Rectal smooth muscle tissue (tissue), 1 donor: ENCODE results near the gene KREMEN1.

Experiments
- H3K27ac ChIP-seq: one replicate; pipeline ENCODE4 v1.7.0; 2013; ENCODE audit warnings: low read depth, low read length, inconsistent platforms
- H3K27me3 ChIP-seq: one replicate; pipeline ENCODE4 v1.7.0; 2013; ENCODE audit warnings: low read length; ENCODE audit not compliant: control insufficient read depth, insufficient read depth
- H3K36me3 ChIP-seq: one replicate; pipeline ENCODE4 v1.7.0; 2013; ENCODE audit warnings: low read length; ENCODE audit not compliant: control insufficient read depth, insufficient read depth
- H3K4me1 ChIP-seq: one replicate; pipeline ENCODE4 v1.7.0; 2013; ENCODE audit warnings: low read length; ENCODE audit not compliant: control insufficient read depth, insufficient read depth
- H3K4me3 ChIP-seq: one replicate; pipeline ENCODE4 v1.7.0; 2013; ENCODE audit warnings: low read length
- H3K9ac ChIP-seq: one replicate; pipeline ENCODE4 v1.7.0; 2013; ENCODE audit warnings: low read length

Gene KREMEN1

GRCh38 chr22:29186302-29186701 is 113.5 kb downstream of the KREMEN1 start:
- H3K9ac ChIP-seq: no peak overlapping the region
- H3K4me3 ChIP-seq: no peak overlapping the region
- no peaks in the 10 kb centered on the region for H3K27me3 ChIP-seq
- no peaks in the 10 kb centered on the region for H3K4me1 ChIP-seq
- H3K27ac ChIP-seq: no peak overlapping the region
- no peaks in the 10 kb centered on the region for H3K36me3 ChIP-seq

GRCh38 chr22:29187831-29188230 is 115.0 kb downstream of the KREMEN1 start:
- Histone ChIP-seq H3K27ac (no peak overlapping the region), H3K27me3 (no peaks in the 10 kb centered on the region), H3K4me1 (no peaks in the 10 kb centered on the region), H3K9ac (no peak overlapping the region), H3K4me3 (no peak overlapping the region), H3K36me3 (no peaks in the 10 kb centered on the region)

GRCh38 chr22:29190051-29190450 is 117.2 kb downstream of the KREMEN1 start:
- no peak overlapping the region for H3K4me3 ChIP-seq
- no peaks in the 10 kb centered on the region for H3K36me3 ChIP-seq
- H3K9ac ChIP-seq: no peak overlapping the region
- H3K4me1 ChIP-seq: no peaks in the 10 kb centered on the region
- no peaks in the 10 kb centered on the region for H3K27me3 ChIP-seq
- H3K27ac ChIP-seq: no peak overlapping the region

GRCh38 chr22:29190918-29191317 is 118.1 kb downstream of the KREMEN1 start:
- Histone ChIP-seq H3K27me3 (no peaks in the 10 kb centered on the region), H3K4me3 (no peak overlapping the region), H3K27ac (no peak overlapping the region), H3K4me1 (no peaks in the 10 kb centered on the region), H3K9ac (no peak overlapping the region), H3K36me3 (no peaks in the 10 kb centered on the region)

GRCh38 chr22:29193021-29193420 is 120.2 kb downstream of the KREMEN1 start:
- Histone ChIP-seq H3K27ac (no peak overlapping the region), H3K27me3 (no peaks in the 10 kb centered on the region), H3K9ac (no peak overlapping the region), H3K4me1 (no peaks in the 10 kb centered on the region), H3K36me3 (no peaks in the 10 kb centered on the region), H3K4me3 (no peak overlapping the region)

- no peaks in the 10 kb centered on the region for H3K27me3 ChIP-seq
- no peaks in the 10 kb centered on the region for H3K4me1 ChIP-seq
- no peak overlapping the region for H3K4me3 ChIP-seq
- H3K9ac ChIP-seq: no peak overlapping the region
- no peak overlapping the region for H3K27ac ChIP-seq
- no peaks in the 10 kb centered on the region for H3K36me3 ChIP-seq
Observed at GRCh38 chr22:29194184-29194583, 121.3 kb downstream of the KREMEN1 start.

- Histone ChIP-seq H3K27me3 (no peaks in the 10 kb centered on the region), H3K27ac (no peak overlapping the region), H3K4me3 (no peak overlapping the region), H3K36me3 (no peaks in the 10 kb centered on the region), H3K4me1 (no peaks in the 10 kb centered on the region), H3K9ac (no peak overlapping the region)
Observed at GRCh38 chr22:29195118-29195963, 122.5 kb downstream of the KREMEN1 start.

GRCh38 chr22:29195964-29196666 is 123.3 kb downstream of the KREMEN1 start:
- Histone ChIP-seq H3K36me3 (no peaks in the 10 kb centered on the region), H3K27ac (no peak overlapping the region), H3K4me3 (no peak overlapping the region), H3K27me3 (no peaks in the 10 kb centered on the region), H3K4me1 (no peaks in the 10 kb centered on the region), H3K9ac (no peak overlapping the region)

- H3K36me3 ChIP-seq: no peaks in the 10 kb centered on the region
- no peak overlapping the region for H3K27ac ChIP-seq
- H3K4me1 ChIP-seq: no peaks in the 10 kb centered on the region
- H3K27me3 ChIP-seq: no peaks in the 10 kb centered on the region
- H3K4me3 ChIP-seq: no peak overlapping the region
- no peak overlapping the region for H3K9ac ChIP-seq
Observed at GRCh38 chr22:29197096-29197495, 124.3 kb downstream of the KREMEN1 start.

- no peaks in the 10 kb centered on the region for H3K36me3 ChIP-seq
- H3K27ac ChIP-seq: no peak overlapping the region
- no peak overlapping the region for H3K9ac ChIP-seq
- H3K4me3 ChIP-seq: no peak overlapping the region
- no peaks in the 10 kb centered on the region for H3K27me3 ChIP-seq
- no peaks in the 10 kb centered on the region for H3K4me1 ChIP-seq
Observed at GRCh38 chr22:29198240-29198639, 125.4 kb downstream of the KREMEN1 start.

- Histone ChIP-seq H3K4me1 (no peaks in the 10 kb centered on the region), H3K36me3 (no peaks in the 10 kb centered on the region), H3K4me3 (no peak overlapping the region), H3K9ac (no peak overlapping the region), H3K27ac (no peak overlapping the region), H3K27me3 (no peaks in the 10 kb centered on the region)
Observed at GRCh38 chr22:29199702-29200400, 127.0 kb downstream of the KREMEN1 start.

GRCh38 chr22:29200901-29201300 is 128.1 kb downstream of the KREMEN1 start:
- no peaks in the 10 kb centered on the region for H3K36me3 ChIP-seq

More at GRCh38 chr22:29200901-29201300, 128.1 kb downstream of the KREMEN1 start:
- peaks cover 3% of the 10 kb centered on the region for H3K27me3 ChIP-seq
- H3K4me3 ChIP-seq: no peak overlapping the region
- no peaks in the 10 kb centered on the region for H3K4me1 ChIP-seq
- no peak overlapping the region for H3K27ac ChIP-seq
- H3K9ac ChIP-seq: no peak overlapping the region
